MCF 10A (cell line): Measurements from ENCODE around the gene TMEM256. TPM values are rescaled to one million over a fixed set of nuclear protein-coding genes. Genes with fewer than 3 reads are reported as not detected.

Source experiments
- Bru-seq: library from RNA; stranded (reverse); fragments of 400-500 nt; gene quantifications from one replicate; lab custom pipeline; 2021; lab: Mats Ljungman, UMichigan
- BruChase-seq, 2 experiments: library from RNA; stranded (reverse); fragments of 400-500 nt; gene quantifications; one replicate each; lab custom pipeline; 2021; lab: Mats Ljungman, UMichigan
- BruUV-seq: library from RNA; stranded (reverse); fragments of 400-500 nt; replicated peaks from 2 replicates; lab custom pipeline; 2021; lab: Mats Ljungman, UMichigan
- CTCF ChIA-PET: fragments of 300-600 bp; sonication (Branson Sonifier 250); formaldehyde crosslinking; extraction: SDS; loops from one replicate; lab custom pipeline; 2021; ENCODE audit warnings: antibody characterized with exemption, inconsistent platforms; lab: Yijun Ruan, JAX
- POLR2A ChIA-PET: fragments of 300-600, 350-650 bp; sonication (Branson Sonifier 250); formaldehyde crosslinking; extraction: SDS; loops from one replicate; lab custom pipeline; 2020; ENCODE audit warnings: antibody characterized with exemption, inconsistent platforms; lab: Yijun Ruan, JAX
- DNase-seq: peaks from one replicate; pipeline ENCODE4 v3.0.0-alpha.2; 2018; ENCODE audit not compliant: unreplicated experiment
- H3K27ac Mint-ChIP-seq: one replicate; pipeline ENCODE4 v1.8.0; 2022; ENCODE audit warnings: mild to moderate bottlenecking, low read depth, mixed read lengths; ENCODE audit not compliant: unreplicated experiment
- H3K27me3 Mint-ChIP-seq: one replicate; pipeline ENCODE4 v1.8.0; 2022; ENCODE audit warnings: mixed read lengths; ENCODE audit not compliant: insufficient read depth, unreplicated experiment
- H3K36me3 Mint-ChIP-seq: one replicate; pipeline ENCODE4 v1.8.0; 2022; ENCODE audit warnings: mild to moderate bottlenecking, moderate library complexity, mixed read lengths; ENCODE audit not compliant: insufficient read depth, unreplicated experiment
- H3K4me1 Mint-ChIP-seq: one replicate; pipeline ENCODE4 v1.8.0; 2022; ENCODE audit warnings: mixed read lengths; ENCODE audit not compliant: insufficient read depth, unreplicated experiment
- H3K4me3 Mint-ChIP-seq: one replicate; pipeline ENCODE4 v1.8.0; 2022; ENCODE audit warnings: mild to moderate bottlenecking, moderate library complexity, mixed read lengths; ENCODE audit not compliant: unreplicated experiment
- H3K9me3 Mint-ChIP-seq: one replicate; pipeline ENCODE4 v1.8.0; 2022; ENCODE audit warnings: mixed read lengths; ENCODE audit not compliant: unreplicated experiment
- CTCF ChIP-seq: fragments of 200-600 bp; IDR thresholded peaks from one replicate; pipeline ENCODE4 v1.8.0; 2022; ENCODE audit warnings: antibody characterized with exemption, mild to moderate bottlenecking; ENCODE audit not compliant: unreplicated experiment
- intact Hi-C: fragments of 100-400 bp; cut with micrococcal nuclease; formaldehyde crosslinking; loops from 2 replicates; pipeline ENCODE4 v1.14.1; 2022
- long read RNA-seq: library from polyadenylated mRNA; stranded (forward); transcript quantifications from one replicate; pipeline ENCODE4 v2.0.0, GENCODE V29; 2022
- total RNA-seq: library from RNA; stranded (reverse); gene quantifications from 2 replicates; pipeline ENCODE4 v1.2.3, GENCODE V29; 2022

Gene TMEM256
- 35.2 and 42.9 TPM in 2 replicates for total RNA-seq
- percentile 75 among the genes with signal in this experiment for Bru-seq, nascent RNA
- percentile 79 among the genes with signal in this experiment for BruChase-seq, experiment 1, labeled RNA remaining after a 6-hour chase
- BruChase-seq, experiment 2, labeled RNA remaining after a 2-hour chase: percentile 62 among the genes with signal in this experiment
- long read RNA-seq, transcript TMEM256-201 (4 exons, 486 nt): major isoform, 34 of 34 reads
- long read RNA-seq, partial matches to known transcripts: 0 of 34 reads
- long read RNA-seq, other reads (novel, unspliced or antisense): 0 of 34 reads

- Mint-ChIP-seq H3K27me3 (no peaks in the 10 kb centered on the region), H3K4me3 (peak within 1 kb of the TSS; percentile 78), H3K36me3 (peaks cover 7% of the 10 kb centered on the region), H3K27ac (peak within 1 kb of the TSS; percentile 86), H3K9me3 (no peaks in the 10 kb centered on the region), H3K4me1 (peaks cover 16% of the 10 kb centered on the region)
- no TSS peak for BruUV-seq
- ChIA-PET CTCF (interaction anchor here (0.6 to 1.5 kb wide), 8 partner anchors 9 to 162 kb away, joined by 3 to 4 read pairs (median 3); no protein-coding TSS in a partner anchor), POLR2A (interaction anchor here (0.7 to 2.7 kb wide), 35 partner anchors 9 to 617 kb away, joined by 3 to 48 read pairs (median 4); partner anchors contain the start of genes DVL2, GABARAP, KCTD11 and MPDU1)
- DNase-seq: peak; percentile 99
- no peak for TF ChIP-seq CTCF
- intact Hi-C loops: loop anchor here (1.0 to 2.0 kb wide), 2 partner anchors 31 to 47 kb away; partner anchors contain the start of gene TMEM102
These were observed at the start of gene TMEM256 for GRCh38 chr17:7403977-7404736. TSS of gene TMEM256 (minus strand) at chr17:7404097. CDS start at chr17:7404084, 13 bp downstream.

GRCh38 chr17:7448461-7448860 is 44.6 kb upstream of the TMEM256 start:
- no TSS peak for BruUV-seq

GRCh38 chr17:7445619-7445968 is 41.7 kb upstream of the TMEM256 start:
- intact Hi-C loops: no loop called here
- Mint-ChIP-seq H3K27ac (peak overlapping the region; percentile 31), H3K9me3 (no peaks in the 10 kb centered on the region), H3K4me1 (peaks cover 13% of the 10 kb centered on the region), H3K4me3 (no peak overlapping the region), H3K27me3 (no peaks in the 10 kb centered on the region), H3K36me3 (peaks cover 4% of the 10 kb centered on the region)
- no TSS peak for BruUV-seq
- ChIA-PET CTCF (interaction anchor here (0.6 to 2.8 kb wide), 5 partner anchors 8 to 115 kb away, joined by 3 to 16 read pairs (median 3); no protein-coding TSS in a partner anchor), POLR2A (interaction anchor here (2.7 kb wide), 1 partner anchor 11 kb away, joined by 16 read pairs; no protein-coding TSS in a partner anchor)
- no peak for TF ChIP-seq CTCF
- no peak for DNase-seq

More at GRCh38 chr17:7448461-7448860, 44.6 kb upstream of the TMEM256 start:
- no peak overlapping the region for H3K4me3 Mint-ChIP-seq
- intact Hi-C loops: no loop called here
- TF ChIP-seq CTCF: no peak
- H3K4me1 Mint-ChIP-seq: peaks cover 15% of the 10 kb centered on the region
- ChIA-PET CTCF (no interaction called here), POLR2A (interaction anchor here (0.6 to 13.5 kb wide), 3 partner anchors 29 to 102 kb away, joined by 3 to 95 read pairs (median 4); partner anchors contain the start of gene ZBTB4)
- peaks cover 4% of the 10 kb centered on the region for H3K36me3 Mint-ChIP-seq
- H3K9me3 Mint-ChIP-seq: no peaks in the 10 kb centered on the region
- no peak overlapping the region for H3K27ac Mint-ChIP-seq
- no peaks in the 10 kb centered on the region for H3K27me3 Mint-ChIP-seq
- no peak for DNase-seq
